GM20431 (cell line): ENCODE data around the gene CACNA1C.

Source experiments
- in situ Hi-C: fragments of 300-500 bp; cut with MseI, MboI; formaldehyde crosslinking; loops from one replicate; pipeline ENCODE4 v1.15.0; 2020; ENCODE audit warnings: low sequenced_read_pairs; ENCODE audit not compliant: unreplicated experiment

CACNA1C gene

DNA sequence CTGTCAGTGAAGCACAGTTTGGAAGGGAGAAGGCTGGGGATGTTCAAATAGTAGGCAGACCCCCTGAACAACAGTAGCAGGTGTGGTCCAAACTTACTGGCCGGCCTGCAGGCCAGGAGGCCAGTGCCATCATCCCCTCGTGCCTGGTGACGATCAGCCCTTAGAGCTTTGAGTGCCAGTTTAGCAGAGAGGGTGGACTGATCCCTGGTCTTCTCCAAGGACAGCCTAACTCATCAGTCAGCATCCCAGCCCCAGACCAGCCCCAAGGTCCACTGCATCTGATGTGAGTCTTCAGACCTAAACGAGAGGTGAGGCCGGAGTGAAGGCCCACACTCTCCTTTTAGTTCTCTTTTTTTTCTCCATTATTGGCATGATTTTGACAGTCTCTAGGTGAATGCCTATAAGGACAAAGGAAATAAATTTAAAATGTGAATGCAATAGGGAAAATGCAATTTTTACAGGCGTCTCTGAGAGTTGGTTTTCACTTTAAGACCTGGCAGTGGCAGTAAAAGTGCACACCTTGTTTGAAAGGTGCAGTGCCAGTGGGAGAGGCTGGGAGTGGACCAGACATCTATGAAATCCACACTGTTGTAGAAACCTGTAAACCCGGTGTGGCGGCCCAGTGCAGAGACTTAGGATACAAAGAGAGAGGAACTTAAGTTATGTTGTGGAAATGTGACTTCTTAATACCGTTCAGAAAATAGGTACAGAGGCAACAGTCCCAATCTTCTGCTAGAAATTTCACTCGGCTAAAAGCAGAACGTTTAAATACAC is 311.2 kb downstream of the CACNA1C start:
- in situ Hi-C loops, result no loop called here

DNA sequence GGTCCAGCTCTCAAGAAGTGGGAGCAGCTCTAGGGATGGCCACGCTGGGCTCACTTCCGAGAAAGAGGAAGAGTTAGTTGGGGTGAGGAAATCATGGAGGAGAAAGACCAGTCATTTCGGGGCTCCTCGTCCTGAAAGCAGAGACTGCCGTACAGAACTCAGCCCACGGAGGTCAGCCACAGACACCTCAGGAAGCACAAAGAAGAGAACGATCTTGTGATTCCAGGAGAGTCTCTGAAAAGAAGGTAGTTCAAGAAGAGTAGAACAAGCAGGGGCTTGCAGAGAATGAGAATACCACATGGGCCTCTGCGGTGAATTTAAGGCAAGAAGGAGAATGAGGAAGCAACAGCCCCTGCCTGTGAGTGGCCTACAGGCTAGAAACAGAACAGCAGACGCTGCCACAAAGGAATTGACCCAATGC is 311.9 kb downstream of the CACNA1C start:
- in situ Hi-C loops, result no loop called here

DNA sequence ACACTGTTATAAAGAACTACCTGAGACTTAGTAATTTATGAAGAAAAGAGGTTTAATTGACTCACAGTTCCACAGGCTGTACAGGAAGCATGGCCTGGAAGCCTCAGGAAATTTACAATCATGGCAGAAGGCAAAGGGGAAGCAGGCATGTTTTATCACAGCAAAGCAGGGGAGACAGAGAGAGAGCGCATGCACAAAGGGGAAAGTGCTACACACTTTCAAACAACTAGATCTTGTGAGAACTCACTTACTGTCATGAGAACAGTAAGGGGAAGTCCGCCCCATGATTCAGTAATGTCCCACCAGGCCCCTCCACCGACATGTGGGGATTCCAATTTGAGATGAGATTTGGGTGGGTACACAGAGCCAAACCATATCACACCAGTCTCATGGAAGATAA is 313.9 kb downstream of the CACNA1C start:
- in situ Hi-C loops, result no loop called here

DNA sequence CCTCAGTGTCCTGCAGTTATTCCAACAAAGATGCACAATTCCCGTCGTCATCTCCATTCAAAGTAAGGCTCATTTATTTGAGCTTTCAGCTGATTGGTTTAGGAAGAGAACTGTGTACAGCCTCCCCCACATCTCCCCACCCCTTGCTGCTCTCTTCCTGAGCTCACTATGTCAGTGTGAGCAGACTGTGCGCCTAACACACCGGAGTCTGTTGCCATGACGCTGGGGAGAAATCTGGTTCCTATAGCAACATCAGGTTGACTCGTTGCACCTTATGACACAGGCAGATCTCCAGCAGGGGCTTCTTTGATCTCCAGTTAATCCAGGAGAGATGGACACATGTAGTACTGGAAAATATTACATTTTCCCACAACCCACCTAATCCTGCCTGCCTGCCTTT is 319.4 kb downstream of the CACNA1C start:
- in situ Hi-C loops, result no loop called here

DNA sequence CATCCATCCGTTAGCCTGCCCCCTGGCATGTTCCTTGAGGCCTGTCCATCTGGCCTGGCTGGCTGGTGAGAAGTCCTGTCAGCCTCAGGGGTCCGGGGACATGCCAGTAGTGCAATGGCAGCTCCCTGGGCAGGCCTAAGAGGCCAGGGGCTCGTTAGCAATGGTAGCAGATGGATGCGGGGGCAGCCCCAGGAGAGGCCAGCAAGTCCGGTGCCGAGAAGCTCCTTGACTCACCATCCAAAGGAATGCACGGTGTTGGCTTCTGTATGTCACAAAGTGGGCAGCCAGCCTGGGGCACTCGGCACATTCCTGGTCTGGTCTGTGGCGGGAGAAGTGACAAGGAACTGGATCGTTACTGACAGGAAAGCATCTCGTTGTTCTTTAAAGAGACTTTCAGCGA is 319.9 kb downstream of the CACNA1C start:
- in situ Hi-C loops, result no loop called here

DNA sequence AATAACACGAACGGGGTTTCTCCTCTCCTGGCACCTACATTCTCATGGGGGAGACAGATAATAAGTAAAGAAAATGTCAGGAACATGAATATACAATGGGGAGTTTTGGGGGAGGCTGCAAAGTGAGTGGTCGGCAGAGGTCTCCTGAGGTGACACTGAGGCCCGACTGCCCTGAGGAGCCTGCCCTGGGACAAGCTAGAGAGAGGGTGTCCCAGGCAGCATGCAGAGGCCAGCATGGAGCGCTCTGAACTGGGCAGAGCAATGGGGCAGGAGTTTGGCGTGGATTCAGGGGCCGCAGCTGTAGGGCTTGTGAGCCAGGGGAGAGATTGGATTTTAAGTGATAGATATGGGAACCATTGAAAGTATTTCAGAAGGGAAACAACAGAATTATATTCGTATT is 320.5 kb downstream of the CACNA1C start:
- in situ Hi-C loops, result no loop called here

DNA sequence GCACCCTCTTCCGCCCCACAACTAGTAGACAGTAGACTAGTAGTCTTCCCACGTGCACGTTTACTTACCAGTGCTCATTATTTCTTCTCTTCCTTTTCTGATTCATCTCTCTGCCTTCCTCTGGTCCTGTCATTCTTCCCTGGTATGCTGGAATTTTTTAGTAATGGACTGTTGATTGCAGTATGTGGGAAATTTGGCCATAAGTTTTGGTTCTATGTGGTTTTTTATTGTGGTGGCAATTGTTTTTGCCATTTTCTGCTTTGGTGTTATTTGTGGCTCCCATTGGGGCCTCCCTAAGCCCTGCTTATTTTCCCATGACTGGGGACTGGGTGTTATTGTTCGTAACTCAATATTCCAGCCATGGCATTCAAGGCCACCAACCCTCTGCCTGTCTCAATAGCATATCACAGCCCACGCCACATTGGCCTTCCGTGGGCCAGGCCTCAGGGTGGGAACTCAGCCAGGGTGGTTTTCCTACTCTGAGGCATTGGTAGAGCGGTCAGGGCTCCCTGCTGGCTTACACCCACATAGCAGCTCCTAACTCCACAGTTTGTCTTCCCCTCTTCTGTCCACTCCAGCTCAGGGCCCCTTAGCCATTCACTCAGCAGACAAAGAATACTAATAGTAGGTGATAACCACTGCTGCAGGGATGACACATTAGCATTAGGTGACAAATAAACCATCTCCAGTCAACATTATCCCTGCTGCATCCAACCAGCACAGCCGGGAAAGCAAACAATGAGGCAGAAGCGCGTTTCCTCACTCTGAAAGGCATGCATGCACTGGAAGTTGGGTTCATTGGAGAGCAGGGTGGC is 321.5 kb downstream of the CACNA1C start:
- in situ Hi-C loops, result no loop called here

DNA sequence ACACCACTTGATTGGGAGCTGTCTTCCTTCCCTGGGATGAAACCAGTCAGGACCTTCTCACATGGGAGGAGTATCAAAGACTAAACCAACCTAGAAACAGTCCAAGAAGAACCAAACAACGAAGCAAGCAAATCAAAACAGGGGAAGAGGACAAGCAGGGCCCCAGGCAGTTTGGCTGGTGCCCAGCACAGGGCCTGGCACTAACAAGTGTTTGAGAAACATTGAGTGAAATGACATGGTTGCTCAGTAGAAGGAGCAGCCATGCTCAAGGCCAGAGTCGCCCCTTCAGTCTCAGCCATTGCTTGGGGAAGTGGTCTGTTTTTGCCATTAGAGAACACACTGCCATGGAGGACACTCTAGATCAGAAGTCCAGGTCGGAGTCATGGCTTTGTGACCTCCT is 323.1 kb downstream of the CACNA1C start:
- in situ Hi-C loops, result no loop called here

DNA sequence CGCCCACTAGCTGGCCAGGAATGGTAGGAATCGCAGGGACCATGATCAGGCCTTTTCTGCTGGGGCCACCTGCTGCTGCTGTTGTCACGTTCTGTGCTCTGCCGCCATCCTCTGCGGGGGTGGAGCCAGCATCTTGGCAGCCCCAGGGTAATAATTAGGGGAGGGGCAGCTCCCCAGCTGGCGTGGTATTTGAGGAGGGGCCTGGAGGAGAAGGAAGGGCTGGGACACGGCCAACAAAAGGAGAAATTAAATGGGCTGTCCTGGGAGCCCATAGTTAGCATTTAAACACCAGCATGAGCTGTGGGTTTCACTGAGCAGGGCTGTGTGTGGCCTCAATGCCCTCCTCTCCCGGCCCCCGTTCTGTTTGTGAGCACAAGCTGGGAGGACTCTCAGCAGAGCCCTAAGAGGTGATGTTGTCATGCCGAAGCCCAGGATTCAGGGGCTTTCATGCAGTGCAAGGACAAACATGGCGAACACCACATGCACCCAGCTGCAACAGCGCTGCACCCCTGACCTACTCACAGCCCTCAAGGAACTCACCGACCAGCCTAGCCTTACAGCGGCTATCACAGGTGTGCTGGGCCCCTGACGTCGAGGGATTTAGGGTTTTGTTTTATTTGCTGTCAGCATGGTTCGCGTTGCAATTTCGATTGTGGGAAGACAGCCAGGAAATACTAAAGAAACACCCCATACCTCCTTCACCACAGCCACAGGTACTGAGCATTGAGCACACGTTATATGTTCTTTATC is 324.3 kb downstream of the CACNA1C start:
- in situ Hi-C loops, result no loop called here

DNA sequence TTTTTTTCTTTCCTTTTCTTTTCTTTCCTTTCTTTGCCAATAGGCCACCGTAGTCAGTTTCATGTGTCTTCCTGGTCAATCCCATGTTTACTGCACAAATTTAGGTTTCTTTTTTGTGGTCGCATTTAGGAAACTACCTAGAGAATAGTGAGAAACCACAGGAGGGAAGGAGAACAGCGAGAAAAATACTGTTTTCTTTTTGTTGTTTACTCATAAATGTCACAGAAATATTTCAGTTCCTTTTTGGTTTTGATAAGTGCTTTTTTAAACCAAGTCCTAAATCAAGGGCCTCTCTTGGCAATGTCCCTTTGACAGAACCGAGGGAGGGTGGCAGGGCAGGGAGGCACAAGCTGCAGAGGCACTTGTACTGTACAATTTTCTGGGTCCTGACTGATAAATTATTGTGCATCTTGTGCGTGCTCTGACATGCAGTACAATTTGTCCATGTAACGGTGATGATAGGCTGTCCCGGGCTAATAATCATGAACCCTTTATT is 326.1 kb downstream of the CACNA1C start:
- in situ Hi-C loops, result no loop called here

DNA sequence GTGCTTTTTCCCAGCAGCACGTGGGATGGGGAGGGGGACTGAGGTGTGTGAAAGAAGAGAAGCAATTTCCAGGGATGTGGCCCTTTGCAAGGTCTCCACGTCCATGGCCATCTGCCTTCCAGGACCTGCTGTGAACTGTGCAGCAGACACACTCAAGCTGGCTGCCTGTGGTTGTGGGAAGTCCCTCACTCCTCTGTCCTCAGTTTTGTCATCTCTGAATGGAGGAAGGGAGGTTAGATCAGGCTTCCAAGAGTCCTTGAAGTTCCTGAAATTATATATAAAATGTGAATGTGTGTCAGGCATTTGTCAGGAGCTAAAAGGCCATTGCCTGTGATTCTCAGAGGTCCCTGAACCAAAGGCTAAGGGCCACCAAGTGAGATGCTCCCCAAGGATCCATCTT is 328.2 kb downstream of the CACNA1C start:
- in situ Hi-C loops, result no loop called here

DNA sequence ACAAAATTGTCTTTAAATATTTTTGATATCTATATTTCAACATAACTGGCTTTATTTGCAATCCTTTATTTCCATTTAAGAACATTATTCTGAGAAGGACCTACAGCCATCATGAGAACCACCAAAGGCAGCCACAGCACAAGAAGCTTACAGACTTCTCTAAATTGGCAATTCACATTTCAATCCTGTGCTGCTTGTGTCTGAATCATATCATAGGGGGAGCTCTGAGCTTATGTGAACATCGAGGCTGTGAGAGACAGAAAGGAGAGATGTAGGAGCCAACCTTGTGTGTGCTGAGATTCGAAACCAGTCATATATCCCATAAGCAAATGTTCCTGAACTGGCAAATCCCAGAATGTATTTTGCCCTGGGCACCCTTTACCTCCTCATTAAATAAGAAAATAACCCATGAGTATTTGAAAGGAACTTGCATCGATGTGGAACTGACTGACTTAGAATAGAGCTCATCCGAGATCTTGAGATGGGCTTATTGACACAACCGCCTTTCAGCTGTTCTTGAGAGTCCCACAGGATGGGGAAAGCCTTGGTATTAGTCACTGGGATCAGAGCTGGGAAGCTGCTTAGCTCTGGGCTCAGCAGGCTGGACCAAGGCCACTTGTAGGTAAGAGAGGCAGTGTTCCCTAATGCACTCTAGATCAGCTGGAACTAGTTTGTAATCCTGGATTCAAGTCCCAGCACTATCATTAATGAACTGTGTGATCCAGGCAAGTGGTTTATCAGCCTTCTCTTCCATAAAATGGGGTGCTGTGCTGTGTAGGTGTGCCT is 329.8 kb downstream of the CACNA1C start:
- in situ Hi-C loops, result no loop called here

DNA sequence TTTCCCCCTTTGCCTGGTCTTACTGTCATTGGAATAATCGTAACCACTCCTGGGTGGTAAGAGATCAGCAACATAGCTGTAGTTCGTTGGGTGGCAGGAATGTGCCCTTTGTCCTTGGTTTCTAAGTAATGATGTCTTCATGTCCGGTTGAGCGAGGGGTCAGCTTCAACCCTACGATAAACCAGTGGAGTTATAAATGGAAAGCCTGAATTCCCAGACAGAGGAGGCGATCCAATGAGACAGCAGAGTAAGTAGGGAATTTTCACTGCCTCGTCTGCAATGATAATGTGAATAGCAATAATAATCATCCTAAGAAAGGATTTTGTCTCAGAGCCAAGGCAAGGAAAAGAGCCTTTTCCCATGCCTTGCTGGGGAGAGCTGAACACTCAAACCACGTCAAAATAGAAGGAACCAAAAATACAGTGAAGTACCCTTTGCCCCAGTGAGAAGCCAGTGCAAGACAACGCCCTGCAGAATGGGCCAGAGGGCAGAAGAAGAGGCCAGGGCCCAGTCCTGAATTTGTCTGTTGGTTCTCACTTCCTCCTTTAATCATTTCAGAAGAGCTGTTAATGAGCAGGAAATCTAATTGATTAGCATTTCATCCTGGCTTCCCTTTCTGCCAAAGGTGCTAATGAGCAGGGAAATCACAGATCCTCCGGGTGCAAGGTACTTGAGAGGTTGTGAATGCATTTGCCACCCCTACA is 330.7 kb downstream of the CACNA1C start:
- in situ Hi-C loops, result no loop called here

DNA sequence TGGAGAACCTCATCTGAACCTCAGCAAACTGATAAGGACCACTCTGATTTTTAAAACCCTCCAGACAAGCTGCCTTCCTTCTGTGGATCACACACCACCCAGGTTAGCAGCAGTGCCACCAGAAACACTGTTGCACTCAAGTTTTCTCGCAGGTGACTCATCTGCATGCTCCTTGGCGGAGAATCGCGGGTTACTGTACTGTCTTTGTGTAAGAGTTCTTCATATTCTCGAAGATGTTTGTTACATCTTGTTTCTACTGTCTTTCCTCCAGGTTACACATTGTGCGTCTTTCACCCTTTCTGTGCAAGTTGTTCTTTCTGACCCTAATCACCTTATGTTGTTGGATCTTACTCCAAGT is 331.2 kb downstream of the CACNA1C start:
- in situ Hi-C loops, result no loop called here

DNA sequence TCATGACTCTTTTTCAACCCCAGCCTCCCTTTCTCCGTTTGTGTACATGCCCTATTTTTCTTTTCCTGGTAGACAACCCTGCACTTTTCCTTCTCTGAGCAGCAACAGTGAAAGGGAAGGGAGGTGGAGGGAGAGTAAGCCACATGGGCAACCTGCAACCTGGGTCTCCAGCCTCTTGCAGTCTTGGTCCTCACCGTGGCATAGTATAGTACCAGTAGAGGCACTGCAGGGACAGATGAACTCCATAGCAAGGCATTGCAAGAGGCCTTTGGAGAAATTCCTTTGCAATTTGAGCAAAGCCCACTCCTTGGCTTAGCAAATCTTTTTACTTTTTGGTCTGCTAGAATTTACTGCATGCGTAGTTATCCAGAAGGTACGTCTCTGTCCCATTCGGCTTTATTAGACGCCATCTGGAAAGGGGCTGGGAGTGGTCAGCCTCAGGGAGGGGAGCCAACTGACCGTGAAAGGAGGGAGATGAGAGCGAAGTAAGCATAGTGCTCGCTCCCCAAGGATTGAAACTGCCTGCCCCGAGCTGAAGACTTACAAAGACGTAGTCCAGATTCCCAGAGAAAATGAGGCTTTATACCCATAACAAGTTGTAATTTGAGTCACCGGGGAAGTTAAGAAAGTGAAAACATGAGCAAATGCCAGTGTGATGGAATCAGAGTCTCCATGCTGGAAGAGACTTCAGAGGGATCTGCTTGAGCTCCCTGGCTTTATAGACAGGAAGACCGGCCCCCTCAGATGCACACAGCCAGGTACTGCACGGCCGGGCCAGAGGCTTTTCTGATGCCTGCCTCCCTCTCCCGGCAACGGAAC is 332.0 kb downstream of the CACNA1C start:
- in situ Hi-C loops, result no loop called here

DNA sequence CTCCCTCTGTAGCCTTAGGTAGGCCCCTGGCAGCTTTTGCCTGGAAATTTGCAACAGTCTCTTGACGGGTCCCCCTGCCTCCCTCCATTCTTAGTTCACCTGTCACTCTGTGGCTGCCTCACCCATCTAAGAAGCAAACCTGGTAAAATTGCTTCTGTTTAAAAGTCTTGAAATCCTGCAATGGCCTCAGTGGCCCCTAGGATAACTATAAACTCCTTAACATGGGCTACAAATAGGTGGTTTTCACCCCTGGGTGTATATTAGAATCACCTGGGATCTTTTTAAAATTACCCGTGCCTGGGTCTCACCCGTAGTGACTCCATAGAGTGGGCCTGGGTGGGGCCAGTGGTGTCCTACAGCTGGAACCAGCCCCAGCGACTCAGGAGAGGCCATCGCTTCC is 332.7 kb downstream of the CACNA1C start:
- in situ Hi-C loops, result no loop called here

DNA sequence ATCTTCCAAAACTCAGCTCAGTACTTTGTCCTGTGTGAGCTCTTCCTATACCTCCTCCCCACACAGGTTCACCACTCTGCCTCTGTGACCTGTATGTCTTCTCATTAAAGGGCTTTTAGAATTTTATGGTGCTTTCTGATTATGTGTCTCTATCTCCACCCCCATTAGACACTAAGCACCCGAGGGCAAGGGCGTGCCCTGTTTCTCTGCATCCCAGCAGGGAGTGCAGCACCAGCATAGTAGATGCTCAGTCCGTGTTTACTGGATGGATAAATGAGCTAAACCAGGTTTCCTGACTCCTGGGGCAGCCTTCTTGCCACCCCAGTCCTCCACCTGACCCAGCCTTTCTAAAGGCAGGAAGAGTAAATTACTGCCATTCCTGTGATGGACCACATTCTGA is 333.8 kb downstream of the CACNA1C start:
- in situ Hi-C loops, result no loop called here

DNA sequence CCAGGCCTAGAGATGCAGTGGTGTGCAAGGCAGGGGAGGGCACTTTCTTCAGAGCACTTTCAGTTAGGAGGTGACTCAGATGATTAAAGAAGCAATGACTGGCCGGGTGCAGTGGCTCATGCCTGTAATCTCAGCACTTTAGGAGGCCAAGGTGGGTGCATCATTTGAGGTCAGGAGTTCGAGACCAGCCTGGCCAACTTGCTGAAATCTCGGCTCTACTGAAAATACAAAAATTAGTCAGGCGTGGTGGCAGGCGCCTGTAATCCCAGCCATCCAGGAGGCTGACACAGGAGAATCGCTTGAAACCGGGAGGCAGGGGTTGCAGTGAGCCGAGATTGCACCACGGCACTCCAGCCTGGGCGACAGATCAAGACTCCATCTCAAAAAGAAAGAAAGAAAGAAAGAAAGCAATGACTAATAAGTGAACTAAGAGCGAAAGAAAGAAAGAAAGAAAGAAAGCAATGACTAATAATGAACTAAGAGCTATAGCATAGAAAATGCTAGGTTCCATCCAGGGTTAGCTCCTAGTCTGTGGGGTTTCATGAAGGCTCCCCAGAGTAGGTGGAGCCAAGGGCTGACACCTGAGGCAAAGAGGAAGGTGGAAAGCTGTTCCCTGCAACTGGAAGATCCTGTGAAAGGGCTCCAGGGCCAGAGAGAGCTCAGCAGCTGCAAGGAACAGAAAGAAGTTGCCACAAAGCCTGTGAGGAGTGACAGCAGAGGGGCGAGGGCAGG is 334.5 kb downstream of the CACNA1C start:
- in situ Hi-C loops, result no loop called here
